Activated CD8-positive, alpha-beta memory T cell treated with anti-CD3 and anti-CD28 coated beads, Interleukin-2, amount 50 U/mL, for 24 hours (primary cell): ENCODE data around the gene CCR9.
A peak's percentile ranks its signal among the peaks of the same experiment; 100 is the strongest.

ENCODE experiments used
- DNase-seq: peaks from one replicate; pipeline ENCODE4 v3.0.0-alpha.2; 2020; ENCODE audit errors: extremely low read depth

CCR9 gene

GRCh38 chr3:45937206-45938042 lies 51.1 kb downstream of the CCR9 start:
- no peak for DNase-seq

GRCh38 chr3:45938043-45938435 lies 51.7 kb downstream of the CCR9 start:
- no peak for DNase-seq

- peak; percentile 84 for DNase-seq
These were observed 52.5 kb downstream of the CCR9 start for GRCh38 chr3:45938864-45939263.

- DNase-seq: no peak
These were observed 53.0 kb downstream of the CCR9 start for GRCh38 chr3:45939341-45939771.

GRCh38 chr3:45940004-45940780 lies 53.8 kb downstream of the CCR9 start:
- DNase-seq: no peak

- DNase-seq: no peak
These were observed 54.5 kb downstream of the CCR9 start for GRCh38 chr3:45940781-45941365.

- no peak for DNase-seq
These were observed 55.9 kb downstream of the CCR9 start for GRCh38 chr3:45942051-45942825.

- DNase-seq: no peak
These were observed 57.0 kb downstream of the CCR9 start, which contains the start of gene CXCR6 for GRCh38 chr3:45943207-45943846. TSS of gene CXCR6 (plus strand) at chr3:45943464. CDS start at chr3:45946482, 3,018 bp downstream.

GRCh38 chr3:45944830-45945620 lies 58.7 kb downstream of the CCR9 start:
- no peak for DNase-seq

GRCh38 chr3:45946307-45946706 lies 60.0 kb downstream of the CCR9 start:
- DNase-seq: no peak

GRCh38 chr3:45946875-45947274 lies 60.5 kb downstream of the CCR9 start:
- no peak for DNase-seq

GRCh38 chr3:45947361-45947760 lies 61.0 kb downstream of the CCR9 start:
- no peak for DNase-seq

GRCh38 chr3:45948311-45948781 lies 62.0 kb downstream of the CCR9 start:
- no peak for DNase-seq

- no peak for DNase-seq
These were observed 62.5 kb downstream of the CCR9 start for GRCh38 chr3:45948881-45949280.

GRCh38 chr3:45949432-45949831 lies 63.1 kb downstream of the CCR9 start:
- DNase-seq: no peak

- DNase-seq: no peak
These were observed 63.8 kb downstream of the CCR9 start for GRCh38 chr3:45950131-45950530.

GRCh38 chr3:45950686-45951600 lies 64.6 kb downstream of the CCR9 start:
- no peak for DNase-seq

GRCh38 chr3:45951946-45952345 lies 65.6 kb downstream of the CCR9 start:
- no peak for DNase-seq

- DNase-seq: no peak
These were observed 66.1 kb downstream of the CCR9 start for GRCh38 chr3:45952456-45952855.
